Lung (tissue), 12 donors: ENCODE measurements around the gene RPS27A. TPM values are rescaled to one million over a fixed set of nuclear protein-coding genes. Genes with fewer than 3 reads are reported as not detected.
A peak's percentile ranks its signal among the peaks of the same experiment; 100 is the strongest.
"Not testable (repeated sequence)": the region's sequence is repeated elsewhere in the genome, so short reads cannot be mapped to it uniquely, and the experiment has no call there.

Experiments used
- ATAC-seq: fragments of 200-7000 bp; cut with Tn5 transposase; one replicate; pipeline ENCODE4 v1.9.1; 2020; ENCODE audit warnings: moderate number of reproducible peaks; ENCODE audit not compliant: insufficient read depth, low FRiP score
- DNase-seq, 3 donors: peaks; one replicate each; pipeline ENCODE4 v3.0.0-alpha.2; 2013 to 2017
- H3K27ac ChIP-seq, 2 donors: one replicate each; pipeline ENCODE4 v1.5.1; 2013; ENCODE audit warnings: mild to moderate bottlenecking in 2 of 2, moderate library complexity in 2 of 2, control low read depth in 1 of 2, inconsistent platforms in 1 of 2, low read depth in 1 of 2, low read length in 1 of 2
- H3K27me3 ChIP-seq, 3 donors: one replicate each; pipeline ENCODE4 v1.5.1; 2013; ENCODE audit warnings: low read length in 2 of 3; ENCODE audit not compliant: control insufficient read depth in 3 of 3, insufficient read depth in 3 of 3
- H3K36me3 ChIP-seq, 4 donors: one replicate each; pipeline ENCODE4 v1.5.1; 2013; ENCODE audit warnings: low read length in 4 of 4, mild to moderate bottlenecking in 1 of 4, moderate library complexity in 1 of 4; ENCODE audit not compliant: control insufficient read depth in 4 of 4, insufficient read depth in 4 of 4
- H3K4me1 ChIP-seq, 5 donors: one replicate each; pipeline ENCODE4 v1.5.1; 2013; ENCODE audit warnings: low read length in 5 of 5, mild to moderate bottlenecking in 2 of 5, moderate library complexity in 1 of 5; ENCODE audit not compliant: control insufficient read depth in 5 of 5, insufficient read depth in 5 of 5
- H3K4me3 ChIP-seq: one replicate; pipeline ENCODE4 v1.5.1; 2013; ENCODE audit warnings: mild to moderate bottlenecking, control low read depth, moderate library complexity
- H3K9ac ChIP-seq, 2 donors: one replicate each; pipeline ENCODE4 v1.5.1; 2013; ENCODE audit warnings: low read length in 2 of 2, control low read depth in 1 of 2; ENCODE audit not compliant: insufficient read depth in 1 of 2
- H3K9me3 ChIP-seq, 4 donors: one replicate each; pipeline ENCODE4 v1.5.1; 2013; ENCODE audit warnings: low read length in 3 of 4, mild to moderate bottlenecking in 1 of 4, moderate library complexity in 1 of 4; ENCODE audit not compliant: control insufficient read depth in 4 of 4, insufficient read depth in 3 of 4
- CTCF ChIP-seq: IDR thresholded peaks from 2 replicates; pipeline ENCODE4 v1.5.1; 2012; ENCODE audit warnings: mild to moderate bottlenecking; ENCODE audit errors: control extremely low read depth, extremely low read depth
- WGBS, 2 donors: extraction: QIAGEN DNeasy Blood & Tissue Kit; methylation state at CpG; one replicate each; pipeline ENCODE4 v1.1.7; 2013; 5-methylcytosine and 5-hydroxymethylcytosine counted together
- polyA plus RNA-seq, 2 donors: library from polyadenylated mRNA; stranded (reverse); fragments of 200-250 nt; gene quantifications; one replicate each; pipeline ENCODE4 v1.2.1, GENCODE V29; 2013
- total RNA-seq, 2 donors: library from RNA; depleted of rRNA in 1 of 2; stranded (reverse); fragments of >200 nt in 1 of 2; gene quantifications; one replicate each; pipeline ENCODE4 v1.2.1, GENCODE V29; 2014 to 2021
- donor health status: control.
- donor health status: control.
- donor health status: Bipolar disorder and iron deficiency.
- donor health status: healthy.
- donor health status: DM: yes; HTN: yes; CAD: no.

The RPS27A gene
- total and polyA plus RNA-seq, 4 donors: 715 to 1,640 (median 1,397) TPM

DNA sequence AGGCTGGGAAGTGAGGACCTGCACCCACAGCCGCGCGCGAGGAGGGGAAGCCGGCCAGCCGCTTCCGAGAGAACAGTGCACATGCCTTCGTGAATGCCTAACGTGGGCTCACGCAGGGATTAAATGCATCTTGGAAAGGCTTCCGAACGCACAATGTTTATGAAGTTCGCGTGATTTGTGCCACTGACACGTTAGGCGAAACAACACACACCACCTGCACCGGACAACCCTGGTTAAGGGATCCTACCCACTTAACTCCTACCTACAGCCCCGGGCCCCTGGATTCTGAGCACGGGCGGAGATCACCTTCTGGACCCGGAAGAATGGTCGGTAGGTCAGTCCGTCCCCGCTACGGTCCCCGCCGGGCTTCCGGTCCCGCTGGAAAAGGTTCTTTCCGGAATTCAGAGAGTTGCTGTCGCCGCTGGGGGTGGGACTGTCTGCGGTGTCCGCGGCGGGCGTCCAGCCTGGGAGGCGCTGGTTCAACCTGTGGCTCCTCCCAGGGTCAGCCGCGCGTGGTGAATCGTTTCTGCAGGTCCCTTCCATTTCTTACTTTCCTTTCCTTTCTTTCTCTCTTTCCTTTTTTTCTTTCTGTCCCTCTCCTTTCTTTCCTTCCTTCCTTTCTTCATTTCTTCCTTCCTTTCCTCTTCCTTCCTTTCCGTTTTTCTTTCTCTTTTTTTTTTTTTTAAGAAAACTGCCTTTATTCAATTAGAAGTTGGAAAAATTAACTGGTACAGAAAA lies 36.6 kb downstream of the RPS27A start, which contains the start of gene MTIF2:
MTIF2 (minus strand) TSS at position 325 of the 738 bp plus-strand sequence. CDS start 5,373 bp downstream, outside the sequence.
- 0% methylated on average over 43 of the region's 43 CpGs for WGBS, 2 donors
- Histone ChIP-seq H3K9me3 (no peaks in the 10 kb centered on the region), H3K36me3 (peaks cover 4 to 11% (median 6%) of the 10 kb centered on the region in 4 donors), H3K27ac (peak within 1 kb of the TSS; percentile 97 to 99), H3K9ac (peak within 1 kb of the TSS; percentile 80 to 95), H3K27me3 (no peaks in the 10 kb centered on the region), H3K4me1 (peaks cover 0 to 14% (median 3%) of the 10 kb centered on the region in 5 donors), H3K4me3 (peak within 1 kb of the TSS; percentile 94)
- DNase-seq: peak; percentile 95 to 97 (median 96)
- peak; percentile 100 for ATAC-seq
- TF ChIP-seq CTCF: no peak

- Histone ChIP-seq H3K27ac (peak overlapping the region in 1 of 2 donors; percentile 69), H3K4me1 (peaks cover 0 to 14% (median 3%) of the 10 kb centered on the region in 5 donors), H3K36me3 (peaks cover 0 to 6% (median 5%) of the 10 kb centered on the region in 4 donors), H3K27me3 (no peaks in the 10 kb centered on the region), H3K9ac (peak overlapping the region; percentile 80 to 85), H3K4me3 (no peak overlapping the region), H3K9me3 (no peaks in the 10 kb centered on the region)
- WGBS, 2 donors: 34 to 42% methylated on average over 7 of the region's 7 CpGs
- DNase-seq: peak in 2 of 3 donors; percentile 31 to 48
- TF ChIP-seq CTCF: no peak
- ATAC-seq: no peak
Observed at GRCh38 chr2:55269645-55269990, 37.1 kb downstream of the RPS27A start.

GRCh38 chr2:55274346-55274745 lies 41.9 kb downstream of the RPS27A start:
- H3K4me3 ChIP-seq, H3K27ac ChIP-seq, H3K27me3 ChIP-seq, H3K4me1 ChIP-seq, H3K9ac ChIP-seq, ATAC-seq, H3K9me3 ChIP-seq, DNase-seq, H3K36me3 ChIP-seq: not testable (repeated sequence)
- 68 to 82% methylated on average over 2 of the region's 2 CpGs for WGBS, 2 donors

DNA sequence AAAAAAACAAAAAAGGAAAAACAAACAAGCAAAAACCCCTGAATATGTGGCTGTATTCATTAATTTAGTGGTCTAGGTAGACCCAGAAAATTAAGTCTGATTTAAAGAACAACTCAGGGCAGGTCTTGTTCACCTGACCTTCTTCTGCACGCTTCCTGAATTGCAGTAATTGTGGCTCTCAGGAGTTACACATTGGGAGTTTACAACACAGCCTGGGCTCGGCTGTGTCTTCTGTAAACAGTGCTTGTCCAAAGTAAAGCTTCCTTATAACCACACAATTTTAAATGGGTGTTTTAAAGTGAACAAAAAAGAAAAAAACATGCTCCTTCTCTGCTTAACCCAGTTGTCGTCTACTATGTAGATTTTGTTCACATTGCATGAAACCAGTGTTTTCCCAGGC lies 44.8 kb downstream of the RPS27A start:
- H3K36me3 ChIP-seq: no peaks in the 10 kb centered on the region
- H3K27me3 ChIP-seq: no peaks in the 10 kb centered on the region
- H3K4me1 ChIP-seq: peaks cover 0 to 6% (median 0%) of the 10 kb centered on the region in 5 donors
- ATAC-seq (no peak), DNase-seq (no peak)
- no peak overlapping the region for H3K27ac ChIP-seq
- WGBS, 2 donors: 44 to 72% methylated on average over 3 of the region's 3 CpGs
- H3K9me3 ChIP-seq: no peaks in the 10 kb centered on the region
- H3K4me3 ChIP-seq: no peak overlapping the region
- TF ChIP-seq CTCF: no peak
- H3K9ac ChIP-seq: no peak overlapping the region

- H3K4me3 ChIP-seq, DNase-seq: not testable (repeated sequence)
- H3K4me1 ChIP-seq: peaks cover 0 to 11% (median 5%) of the 10 kb centered on the region in 5 donors
Observed at GRCh38 chr2:55279214-55279835, 46.8 kb downstream of the RPS27A start.

More at GRCh38 chr2:55279214-55279835, 46.8 kb downstream of the RPS27A start:
- H3K9ac ChIP-seq, H3K27me3 ChIP-seq, ATAC-seq, H3K27ac ChIP-seq, H3K36me3 ChIP-seq, H3K9me3 ChIP-seq: not testable (repeated sequence)
- WGBS, 2 donors: 58 to 66% methylated on average over 10 of the region's 10 CpGs
